Measurements from ENCODE around the gene LGI2.
"Not testable (repeated sequence)": the region's sequence is repeated elsewhere in the genome, so short reads cannot be mapped to it uniquely, and the experiment has no call there.

Gene LGI2

DNA sequence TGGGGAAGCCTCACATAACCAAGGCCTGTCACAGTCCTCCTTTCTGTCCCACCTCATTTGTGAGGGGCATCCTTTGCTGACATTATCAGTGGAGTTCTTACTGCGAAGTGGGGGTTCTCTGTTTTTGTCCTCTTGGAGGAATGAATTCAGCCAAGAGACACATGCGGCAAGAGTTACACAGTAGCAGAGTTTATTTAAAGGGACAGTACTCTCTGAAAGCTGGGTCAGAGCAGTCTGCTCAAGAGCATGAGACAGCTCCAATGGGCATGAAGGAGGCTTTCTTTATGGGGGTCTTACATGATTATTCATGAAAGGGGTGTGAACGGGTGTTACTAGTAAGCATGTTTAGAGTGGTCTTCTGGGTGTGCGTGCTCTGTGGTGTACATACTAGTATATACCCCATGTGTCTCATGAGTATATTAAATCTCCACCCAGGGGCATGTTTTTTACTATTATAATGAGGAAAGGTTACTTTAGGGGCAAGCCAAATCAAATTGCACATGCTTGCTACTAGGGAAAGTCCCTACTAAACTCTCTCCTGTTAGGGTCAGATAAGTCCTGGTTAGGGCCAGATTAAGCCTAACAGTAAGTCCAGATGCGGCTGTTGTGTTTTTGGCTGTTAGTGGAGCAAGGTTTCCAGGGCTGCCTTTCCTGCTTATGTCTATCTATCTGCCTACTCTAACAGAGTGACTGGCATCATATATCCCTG lies 19.8 kb upstream of the LGI2 start:
- DNase-seq: no peak

DNA sequence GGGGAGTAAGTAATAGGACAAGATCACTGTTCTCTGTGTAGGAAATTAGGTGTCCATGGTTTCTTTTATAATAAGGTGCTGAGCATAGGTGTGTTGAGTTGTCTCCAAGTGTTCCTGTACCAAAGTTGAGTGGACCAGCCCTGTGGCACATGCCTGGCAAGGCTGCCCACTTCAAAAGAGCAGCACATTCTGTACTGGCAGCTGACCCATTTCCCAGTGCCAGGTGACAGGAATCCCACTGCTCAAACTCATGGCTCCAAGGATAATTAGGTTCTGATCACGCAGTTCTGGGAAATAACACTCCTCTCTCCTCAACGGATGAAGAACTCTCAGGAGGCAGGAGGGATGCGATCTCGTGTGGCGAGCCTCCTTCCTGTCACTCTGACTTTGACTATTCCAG lies 12.8 kb upstream of the LGI2 start:
- no peak for DNase-seq

DNA sequence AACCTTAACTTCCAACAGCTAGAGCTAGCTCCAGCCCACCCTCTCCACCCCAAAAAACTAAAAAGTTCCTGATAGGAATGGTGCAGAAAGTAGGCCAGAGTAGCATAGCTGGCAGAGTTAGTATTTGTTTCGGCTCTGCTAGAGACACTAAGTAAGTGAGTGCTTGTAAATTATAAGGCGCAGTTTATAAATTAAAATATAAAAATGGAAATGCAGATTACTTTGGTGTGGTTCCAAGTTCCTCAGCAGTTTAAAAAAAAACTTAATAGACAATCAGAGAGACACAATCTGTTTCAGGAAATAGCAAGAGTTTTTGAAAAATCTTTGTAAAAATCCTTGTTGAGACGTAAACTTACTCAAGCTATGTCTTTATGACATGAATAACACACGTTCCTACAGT lies 2.8 kb upstream of the LGI2 start:
- DNase-seq: no peak

DNA sequence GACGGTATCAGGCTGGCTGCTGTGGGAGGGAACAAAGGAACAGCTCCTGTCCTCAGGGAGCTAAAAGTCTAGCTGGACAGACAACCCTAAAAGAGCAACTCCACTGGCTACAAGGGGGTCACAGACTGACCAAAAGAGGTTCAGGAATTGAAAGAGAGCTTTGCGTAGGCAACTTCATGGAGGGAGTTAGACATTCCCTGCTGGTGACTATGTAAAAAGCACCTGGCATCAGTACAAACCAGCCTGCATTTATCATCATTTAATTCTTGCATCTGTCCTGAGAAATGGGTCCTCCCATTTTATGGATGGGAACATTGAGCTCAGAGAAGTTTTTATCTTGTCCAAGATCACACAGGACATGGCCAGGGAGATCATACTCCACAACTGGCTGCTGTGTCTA lies 1.4 kb upstream of the LGI2 start:
- DNase-seq: peak; percentile 10

DNA sequence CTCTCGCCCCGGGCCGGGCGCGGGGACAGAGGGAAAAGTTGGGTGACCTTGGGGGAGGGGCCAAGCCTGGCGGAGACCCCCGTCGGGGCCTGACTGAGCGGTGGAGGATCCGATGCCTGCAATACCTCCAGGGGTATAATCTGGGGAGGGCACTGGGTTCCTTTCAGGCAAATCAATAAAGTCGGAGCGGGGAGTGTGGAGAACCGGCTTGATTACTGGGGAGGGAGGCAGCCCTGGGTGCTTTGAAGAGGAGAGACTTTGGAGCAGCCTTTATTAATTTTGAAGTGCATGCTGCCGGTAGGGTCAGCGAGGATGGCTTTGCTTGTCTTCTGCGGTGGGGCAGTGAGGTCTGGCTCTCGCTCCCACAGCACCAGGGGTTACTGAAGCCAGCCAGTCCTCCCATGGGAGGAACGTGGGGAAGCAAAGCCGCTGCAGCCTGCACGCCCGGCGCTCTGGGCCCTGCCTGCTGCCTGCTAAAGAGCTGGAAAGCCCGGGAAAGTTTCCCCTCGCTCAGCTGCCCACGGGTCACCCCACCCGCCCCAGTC lies 403 bp upstream of the LGI2 start:
- DNase-seq: peak; percentile 10

DNA sequence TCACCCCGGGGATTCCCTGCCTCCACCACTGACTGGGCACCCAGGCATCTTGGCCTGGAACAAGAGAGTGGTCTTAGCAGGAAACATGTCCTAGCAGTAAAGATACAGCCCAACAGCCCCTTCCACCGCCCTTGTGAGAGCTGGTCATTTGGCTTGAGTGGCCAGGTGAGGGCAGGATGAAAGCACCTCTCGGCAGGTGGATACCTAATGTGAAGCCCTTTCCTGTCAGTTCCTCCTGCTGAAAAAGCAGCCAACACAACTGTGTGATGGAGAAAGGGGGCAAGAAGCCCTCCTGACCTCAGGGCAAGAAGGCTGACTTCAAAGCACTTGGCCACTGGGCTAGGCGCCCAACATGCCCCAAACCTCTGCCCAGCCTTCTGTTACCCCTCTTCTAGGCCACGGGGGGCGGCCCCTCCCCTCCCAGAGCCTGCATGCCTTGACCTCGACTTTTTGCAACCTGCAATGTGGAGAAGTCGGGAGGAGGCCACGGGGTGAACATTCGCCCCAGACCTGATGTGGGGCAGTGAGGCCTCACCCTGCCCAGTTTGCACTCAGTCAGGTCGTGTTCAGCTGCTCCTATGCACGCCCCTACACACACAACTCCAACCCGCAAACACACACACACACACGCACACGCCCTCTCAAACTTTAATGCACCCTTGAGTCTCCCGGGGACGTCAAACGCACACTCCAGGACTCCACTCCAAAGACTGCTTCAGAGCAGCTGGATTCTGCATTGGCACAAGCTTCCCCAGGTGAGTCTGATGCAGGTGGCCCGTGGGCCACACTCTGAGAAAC lies 1.1 kb downstream of the LGI2 start:
- DNase-seq: no peak

DNA sequence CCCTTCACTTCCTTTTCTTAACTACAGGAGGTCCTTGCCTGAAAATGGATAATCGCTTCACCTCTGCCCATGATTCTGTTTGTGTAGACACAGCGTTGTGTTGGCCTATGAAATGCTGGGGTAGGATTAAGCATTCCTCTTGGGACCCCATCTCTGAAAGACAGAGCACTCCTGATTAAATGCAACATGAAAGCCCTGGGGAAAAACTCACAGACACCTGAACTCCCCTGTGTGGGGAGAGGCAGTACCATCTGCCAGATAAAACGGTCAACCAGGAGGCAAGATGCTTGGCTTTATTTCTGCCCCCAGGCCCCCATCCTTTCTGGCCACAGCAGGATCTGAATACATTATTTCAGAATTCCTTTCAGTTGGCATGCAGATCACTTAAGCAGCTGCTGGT lies 1.9 kb downstream of the LGI2 start:
- no peak for DNase-seq

DNA sequence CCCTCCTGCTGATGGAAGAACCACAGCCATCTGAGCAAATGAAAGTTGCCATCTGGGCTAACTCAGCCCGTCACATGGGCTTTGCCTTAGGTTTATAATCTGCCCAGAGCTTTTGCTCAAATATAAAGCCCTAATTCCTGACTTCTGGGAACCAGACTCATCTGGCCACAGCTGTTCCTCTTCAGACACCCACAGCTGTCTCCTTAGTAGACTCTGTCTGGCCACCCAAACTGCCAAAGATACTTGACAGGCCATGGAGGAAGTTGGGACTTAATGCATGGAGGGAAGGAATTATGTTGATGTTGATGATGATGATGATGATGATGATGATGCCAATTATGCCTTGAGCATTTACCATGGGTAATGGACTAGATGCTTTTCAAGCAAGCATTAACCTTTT lies 8.0 kb downstream of the LGI2 start:
- DNase-seq: no peak

DNA sequence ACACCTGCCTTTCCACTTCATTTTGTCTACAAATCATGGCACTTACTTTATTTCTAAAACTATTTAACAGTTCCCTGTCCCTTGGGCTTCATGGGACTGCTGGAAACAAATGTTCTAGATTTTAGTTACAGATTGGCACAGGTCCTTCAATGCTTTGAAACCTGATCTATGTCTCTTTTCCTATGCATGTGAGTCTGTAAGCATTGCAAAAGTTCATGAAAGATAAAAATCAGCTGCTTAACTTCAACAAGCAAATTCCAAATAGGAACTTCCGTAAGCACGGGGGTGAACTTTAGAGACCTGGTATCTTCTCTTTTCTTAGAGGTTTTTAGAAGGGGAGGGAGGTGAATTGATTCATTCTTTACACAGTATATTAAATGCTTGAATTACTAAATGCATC lies 9.5 kb downstream of the LGI2 start:
- DNase-seq: no peak

DNA sequence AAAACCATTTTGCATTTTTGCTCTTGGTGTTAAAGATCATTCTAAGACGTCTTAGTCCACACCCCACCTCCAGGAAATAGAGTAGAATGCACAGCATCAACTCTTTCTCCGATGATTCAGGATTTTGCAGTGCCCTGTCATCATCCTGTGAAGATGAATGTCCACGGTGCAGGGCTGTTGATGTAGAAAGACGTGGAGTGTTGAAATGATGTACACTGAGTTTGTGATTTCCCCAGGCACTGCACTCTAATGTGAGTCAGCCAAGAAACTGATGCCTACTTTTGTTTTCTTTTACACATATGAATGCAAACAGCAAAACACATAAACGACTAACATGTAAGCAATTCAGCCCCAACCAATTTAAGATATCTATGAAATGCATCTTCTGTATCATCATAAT lies 10.5 kb downstream of the LGI2 start:
- DNase-seq: peak; percentile 65

DNA sequence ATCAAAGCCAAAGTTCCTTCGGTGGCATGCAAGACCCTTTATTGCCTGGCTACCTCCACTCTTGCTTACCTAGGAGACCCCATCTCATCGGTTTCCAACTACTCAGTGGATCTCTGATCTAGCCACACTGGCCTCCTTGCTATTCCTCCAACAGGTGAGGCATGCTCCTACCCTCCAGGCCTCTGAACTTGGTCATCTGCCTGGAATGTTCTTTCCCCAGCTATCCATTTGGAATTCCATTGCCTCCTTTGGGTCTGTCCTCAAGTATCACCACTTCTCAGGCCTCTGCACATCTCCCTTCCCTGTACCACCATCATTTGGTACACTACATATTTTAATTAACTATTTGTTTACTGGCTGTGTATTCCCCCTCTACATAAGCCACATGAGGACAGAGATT lies 11.2 kb downstream of the LGI2 start:
- no peak for DNase-seq

DNA sequence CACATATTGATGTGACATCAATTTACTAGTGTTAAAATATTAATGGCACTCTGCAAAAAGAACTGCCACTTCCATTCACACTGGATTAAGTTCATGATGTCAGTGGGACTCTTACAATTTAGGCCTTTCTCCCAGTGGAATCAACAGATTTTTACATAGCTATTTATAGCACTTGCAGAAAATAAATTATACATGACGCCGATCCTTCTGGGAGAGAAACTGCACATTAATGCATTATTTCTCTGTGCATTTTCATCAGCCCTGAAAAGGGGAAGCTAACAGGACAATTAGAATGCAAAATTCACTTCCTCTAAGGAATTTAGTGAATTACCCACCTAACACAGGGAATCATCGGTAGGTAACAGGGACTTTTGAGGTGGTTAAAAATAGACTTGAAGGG lies 15.7 kb downstream of the LGI2 start:
- DNase-seq: no peak

DNA sequence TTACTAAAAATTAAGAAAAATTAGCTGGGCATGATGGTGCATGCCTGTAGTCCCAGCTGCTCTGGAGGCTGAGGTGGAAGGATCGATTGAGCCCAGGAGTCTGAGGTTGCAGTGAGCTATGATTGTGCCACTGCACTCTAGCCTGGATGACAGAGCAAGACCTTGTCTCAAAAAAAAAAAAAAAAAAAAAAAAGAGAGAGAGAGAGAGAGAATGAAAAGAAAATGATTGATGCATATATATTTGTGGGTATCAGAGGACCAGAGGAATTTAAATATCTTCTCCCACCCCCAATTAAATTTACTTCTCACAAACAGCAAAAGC lies 16.1 kb downstream of the LGI2 start:
- DNase-seq: not testable (repeated sequence)

DNA sequence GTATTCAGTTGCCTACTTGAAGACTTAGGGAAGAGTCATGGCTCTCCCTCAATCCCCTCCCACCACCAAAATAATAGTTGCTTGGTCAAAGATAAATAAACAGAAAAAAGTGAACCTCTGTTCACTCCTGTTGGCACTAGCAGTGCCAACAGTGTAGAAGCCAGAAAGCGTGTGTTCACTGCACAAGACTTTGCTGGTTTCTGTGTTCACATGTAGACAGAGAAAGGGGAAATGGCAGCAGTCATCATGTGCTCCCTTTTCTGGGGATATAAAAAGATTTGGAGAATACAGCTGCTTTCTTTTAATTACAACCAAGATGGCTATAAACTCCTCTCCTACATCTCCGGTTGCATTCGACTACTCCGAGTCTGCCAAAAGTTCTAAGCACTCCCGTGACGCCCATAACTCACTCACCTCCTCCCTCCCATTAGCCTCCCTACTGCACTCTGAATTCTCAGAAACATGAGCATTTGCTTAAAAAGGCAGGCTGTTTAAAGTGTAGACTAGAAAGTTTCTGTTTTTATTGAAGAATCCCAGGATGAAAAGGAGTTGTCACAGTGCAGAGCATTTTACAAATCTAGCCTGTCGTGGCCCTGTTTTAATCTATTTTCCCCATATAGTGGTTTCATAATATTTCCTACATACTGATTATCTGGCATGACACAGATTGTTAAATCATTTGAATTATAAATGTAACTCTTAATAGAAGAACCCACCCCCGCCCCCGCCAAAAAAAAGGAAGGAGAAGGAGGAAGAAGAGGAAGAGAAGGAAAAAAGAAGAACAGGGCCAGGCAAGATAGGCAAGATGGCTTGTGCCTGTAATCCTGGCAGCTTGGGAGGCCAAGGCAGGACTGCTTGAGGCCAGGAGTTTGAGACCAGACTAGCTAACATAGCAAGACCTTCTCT lies 16.7 kb downstream of the LGI2 start:
- no peak for DNase-seq

DNA sequence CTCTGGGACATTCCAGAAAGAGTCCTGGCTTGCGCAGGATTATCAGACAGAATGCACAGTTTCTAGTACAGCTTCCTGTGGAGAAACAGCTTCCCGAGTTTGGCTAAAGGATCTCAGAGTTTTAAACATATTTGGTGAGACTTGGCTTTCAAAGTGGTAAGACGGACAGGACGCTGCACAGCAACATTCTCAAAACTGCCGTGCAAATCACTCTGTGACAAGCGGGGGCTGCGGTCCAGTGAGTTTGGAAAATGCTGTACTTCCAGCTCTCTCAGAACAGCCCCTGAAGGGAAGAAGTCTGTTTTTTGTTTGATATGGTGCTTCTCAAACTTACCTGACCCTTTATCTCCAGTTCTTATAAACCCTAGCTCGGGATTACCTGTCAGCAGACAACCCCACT lies 18.1 kb downstream of the LGI2 start:
- DNase-seq: no peak

DNA sequence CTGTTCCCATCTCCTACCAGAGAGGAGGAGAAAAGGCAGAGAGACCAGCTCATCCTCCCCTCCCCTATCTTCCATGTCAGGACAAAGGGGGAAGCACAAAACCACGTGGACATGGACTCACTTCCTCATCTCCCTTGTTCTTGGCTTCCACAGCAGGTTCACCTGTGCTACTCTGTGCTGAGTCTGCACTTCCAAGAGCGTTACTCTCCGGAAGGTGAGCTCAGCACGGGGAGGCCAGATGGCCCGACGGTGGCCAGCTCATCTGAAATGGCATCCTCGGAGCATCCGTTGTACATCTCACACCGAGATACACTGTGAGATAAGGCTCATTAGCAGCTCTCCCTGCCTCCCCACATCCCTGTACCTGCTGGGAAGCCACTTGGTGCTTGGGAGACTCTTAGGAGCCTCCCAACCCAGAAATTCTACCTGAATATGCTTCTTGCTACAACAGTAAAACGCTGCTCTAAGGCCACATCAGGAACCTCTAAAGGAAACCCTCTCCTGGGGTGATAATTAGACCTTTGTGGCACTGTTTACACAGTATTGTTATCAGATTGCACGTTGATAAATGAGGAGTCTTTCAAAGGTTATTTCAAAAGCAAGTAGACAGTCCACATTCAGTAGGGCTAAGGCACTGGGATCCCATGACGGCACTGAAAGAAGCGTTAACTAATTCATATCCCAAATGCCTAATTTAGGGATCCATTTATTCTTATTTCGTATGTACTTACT lies 19.4 kb downstream of the LGI2 start:
- DNase-seq: no peak

DNA sequence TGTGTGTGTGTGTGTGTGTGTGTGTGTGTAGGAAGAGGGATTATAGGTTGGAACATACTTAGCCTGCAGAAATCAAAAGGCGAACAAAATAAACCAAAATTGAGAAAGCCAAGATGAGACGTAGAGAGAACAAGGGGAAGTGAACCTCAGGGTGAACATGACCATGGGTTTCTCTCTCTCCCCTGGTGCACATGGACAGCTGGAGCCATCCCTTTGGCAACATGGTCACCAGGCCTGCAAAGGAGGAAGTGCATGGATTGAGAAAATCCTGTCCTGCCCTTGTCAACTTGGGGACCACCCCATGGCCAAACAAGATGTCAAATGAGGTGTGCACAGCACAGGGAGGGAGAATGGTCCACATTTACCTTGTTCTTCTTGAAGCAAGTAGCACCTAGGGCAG lies 23.1 kb downstream of the LGI2 start:
- DNase-seq: no peak

DNA sequence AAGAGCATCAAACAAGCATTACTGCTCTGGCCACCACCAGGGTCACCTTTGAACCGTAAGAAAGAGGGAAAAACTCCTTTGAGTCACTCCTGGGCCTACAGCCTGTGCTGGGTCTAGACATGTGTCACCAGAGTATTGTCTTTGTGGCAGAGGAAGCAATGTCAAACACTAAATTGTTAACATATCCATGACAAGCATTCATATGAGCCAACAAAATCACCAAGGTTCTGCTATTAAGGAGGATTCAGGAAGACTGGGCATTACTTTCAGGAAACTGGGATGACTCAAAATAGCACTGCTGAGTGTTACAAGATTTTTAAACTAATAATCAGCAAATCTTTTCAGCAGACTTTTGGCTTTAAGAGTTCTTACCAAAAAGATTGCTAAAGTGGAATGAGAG lies 28.1 kb downstream of the LGI2 start:
- DNase-seq: peak; percentile 10

DNA sequence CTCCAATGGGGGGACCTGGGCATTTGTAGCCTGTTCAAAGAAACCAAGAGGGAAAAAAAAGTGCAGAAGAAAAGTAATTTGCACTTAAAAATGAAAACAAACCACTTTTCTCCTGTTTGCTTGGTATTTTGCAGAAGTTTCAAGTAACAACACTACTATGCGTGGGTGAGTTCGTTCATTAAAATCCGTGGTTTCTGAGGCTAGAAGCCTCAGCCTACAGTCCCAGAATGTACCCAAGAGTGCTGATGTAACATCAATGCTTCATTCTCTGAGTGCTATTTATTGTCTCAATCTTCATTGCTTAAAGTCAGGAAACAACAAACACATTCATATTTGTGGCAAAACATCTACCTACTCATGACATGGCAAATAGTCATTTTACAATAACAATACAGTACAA lies 29.2 kb downstream of the LGI2 start:
- no peak for DNase-seq

DNA sequence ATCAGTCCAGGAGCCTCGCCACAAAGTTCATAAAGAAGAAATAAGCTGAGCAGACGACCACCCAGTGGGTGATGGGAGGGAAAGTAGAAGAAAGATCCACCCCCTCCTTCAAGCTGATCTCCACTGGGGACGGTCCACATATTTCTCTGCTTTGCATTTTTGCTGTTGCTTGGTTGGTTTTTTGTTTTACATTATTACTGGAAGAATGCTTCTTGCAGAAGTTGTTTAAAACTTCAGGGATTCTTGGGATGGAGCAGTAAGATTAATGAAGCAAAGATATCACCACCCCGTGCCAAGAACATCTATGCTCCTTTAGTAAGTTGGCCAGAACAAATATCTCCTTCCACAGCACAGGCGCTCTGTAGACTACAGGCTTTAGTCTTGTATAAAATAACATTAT lies 30.1 kb downstream of the LGI2 start:
- DNase-seq: no peak

DNA sequence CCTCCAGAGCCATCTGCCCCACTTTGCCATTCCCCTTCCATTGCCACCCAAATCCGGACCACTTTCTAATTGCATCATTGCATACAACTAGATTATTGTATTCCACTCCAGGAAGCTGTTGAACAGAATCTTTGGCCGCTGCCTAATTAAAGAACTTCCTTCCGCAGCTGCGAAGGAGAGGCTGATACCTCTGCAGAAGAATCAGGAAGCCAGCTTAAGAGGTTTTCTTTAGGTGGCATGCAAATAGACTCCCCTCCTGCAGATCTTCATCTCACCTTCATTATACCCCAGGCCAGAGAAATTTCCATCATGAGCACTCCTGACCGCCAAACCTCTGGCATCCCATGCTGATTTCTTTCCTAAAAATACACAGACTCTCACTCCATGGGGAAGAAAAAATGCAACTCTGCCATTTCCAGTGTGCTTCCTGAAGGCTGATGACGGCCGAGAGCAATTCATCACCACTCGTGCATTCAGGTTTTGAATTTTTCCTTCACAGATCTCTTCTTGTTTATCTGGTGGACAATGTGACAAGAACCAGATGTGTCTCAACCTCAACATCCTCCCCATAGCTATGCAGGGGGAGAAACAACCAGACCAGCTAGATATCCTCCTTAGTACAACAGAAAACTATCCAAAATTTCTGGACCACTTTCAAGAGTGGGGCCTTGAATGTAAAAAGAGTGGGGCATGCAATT lies 31.2 kb downstream of the LGI2 start:
- DNase-seq: peak; percentile 38
